GM18867 (cell line): ENCODE data around the gene THOC7.

ENCODE experiments used
- ATAC-seq: cut with Tn5 transposase; IDR thresholded peaks from one replicate; pipeline ENCODE4 v1.9.1; 2021; ENCODE audit warnings: mild to moderate bottlenecking, moderate library complexity; ENCODE audit not compliant: unreplicated experiment

THOC7 gene

GRCh38 chr3:63847718-63848450, 15.7 kb downstream of the THOC7 start:
- no peak for ATAC-seq

GRCh38 chr3:63845215-63845614, 18.4 kb downstream of the THOC7 start:
- ATAC-seq, result no peak

DNA sequence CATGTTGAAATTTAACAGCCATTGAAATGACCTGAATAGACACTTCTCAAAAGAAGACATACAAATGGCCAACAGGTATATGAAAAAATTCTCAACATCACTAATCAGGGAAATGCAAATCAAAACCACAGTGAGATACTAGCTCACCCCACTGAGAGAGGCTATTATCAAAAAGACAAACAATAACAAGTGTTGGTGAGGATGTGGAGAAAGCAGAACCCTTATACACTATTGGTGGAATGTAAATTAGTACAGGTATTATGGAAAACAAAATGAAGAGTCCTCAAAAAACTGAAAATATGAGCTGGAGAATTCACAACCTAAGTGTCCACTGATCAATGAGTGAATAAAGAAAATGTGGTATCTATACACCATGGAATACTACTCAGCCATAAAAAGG, 21.5 kb downstream of the THOC7 start:
- no peak for ATAC-seq

DNA sequence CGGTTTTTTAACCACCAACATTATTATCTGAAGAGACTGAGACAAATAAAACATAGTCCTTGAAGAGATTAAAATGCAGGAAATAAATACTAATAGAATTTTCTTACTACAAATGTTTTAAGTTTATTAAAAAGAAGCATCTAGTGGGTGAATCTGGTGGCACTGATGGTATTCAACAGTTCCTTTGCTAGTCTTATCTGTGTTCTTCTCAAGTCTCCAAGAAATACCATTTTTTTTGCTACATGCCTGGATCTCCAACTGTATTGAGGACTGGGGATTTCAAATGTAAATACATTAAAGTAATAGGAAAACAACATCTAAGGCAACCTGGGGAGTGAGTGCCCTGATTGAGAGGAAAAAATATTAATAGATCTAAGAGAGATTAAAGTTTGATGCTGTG, 21.9 kb downstream of the THOC7 start:
- ATAC-seq, result no peak

- no peak for ATAC-seq
Measured at GRCh38 chr3:63832395-63832794, 31.2 kb downstream of the THOC7 start.

- no peak for ATAC-seq
Measured at GRCh38 chr3:63830526-63830925, 33.1 kb downstream of the THOC7 start.

DNA sequence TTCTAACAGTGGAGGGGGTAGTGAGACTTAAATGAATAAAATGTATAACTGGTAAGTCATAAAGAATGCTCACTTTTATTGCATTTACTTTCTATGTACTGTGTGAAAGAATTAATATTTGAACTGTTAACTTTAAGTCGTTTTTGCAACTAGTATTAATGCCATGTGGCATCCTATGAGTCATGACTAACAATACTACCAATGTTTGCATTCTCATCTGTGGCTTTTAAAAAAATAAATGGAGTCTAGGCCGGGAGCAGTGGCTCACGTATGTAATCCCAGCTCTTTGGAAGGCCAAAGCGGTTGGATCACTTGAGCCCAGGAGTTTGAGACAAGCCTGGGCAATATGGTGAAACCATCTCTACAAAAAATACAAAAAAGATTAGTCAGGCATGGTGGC, 39.3 kb downstream of the THOC7 start:
- no peak for ATAC-seq

DNA sequence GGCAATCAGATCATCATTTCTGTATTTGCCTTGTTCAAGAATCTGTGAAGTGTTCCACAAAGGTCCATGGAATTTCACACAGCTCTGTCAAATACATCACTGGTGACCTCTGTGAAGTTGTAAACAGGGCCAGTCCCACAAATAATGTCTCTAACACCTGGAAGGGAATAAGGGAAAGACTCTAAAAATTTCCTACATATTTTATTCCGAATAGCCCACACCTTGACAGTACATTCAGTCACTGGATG, 44.5 kb downstream of the THOC7 start, which contains the start of gene C3orf49:
TSS of gene C3orf49 (plus strand) at position 149 of the 248 bp plus-strand sequence. CDS start 173 bp downstream, outside the sequence.
- no peak for ATAC-seq

DNA sequence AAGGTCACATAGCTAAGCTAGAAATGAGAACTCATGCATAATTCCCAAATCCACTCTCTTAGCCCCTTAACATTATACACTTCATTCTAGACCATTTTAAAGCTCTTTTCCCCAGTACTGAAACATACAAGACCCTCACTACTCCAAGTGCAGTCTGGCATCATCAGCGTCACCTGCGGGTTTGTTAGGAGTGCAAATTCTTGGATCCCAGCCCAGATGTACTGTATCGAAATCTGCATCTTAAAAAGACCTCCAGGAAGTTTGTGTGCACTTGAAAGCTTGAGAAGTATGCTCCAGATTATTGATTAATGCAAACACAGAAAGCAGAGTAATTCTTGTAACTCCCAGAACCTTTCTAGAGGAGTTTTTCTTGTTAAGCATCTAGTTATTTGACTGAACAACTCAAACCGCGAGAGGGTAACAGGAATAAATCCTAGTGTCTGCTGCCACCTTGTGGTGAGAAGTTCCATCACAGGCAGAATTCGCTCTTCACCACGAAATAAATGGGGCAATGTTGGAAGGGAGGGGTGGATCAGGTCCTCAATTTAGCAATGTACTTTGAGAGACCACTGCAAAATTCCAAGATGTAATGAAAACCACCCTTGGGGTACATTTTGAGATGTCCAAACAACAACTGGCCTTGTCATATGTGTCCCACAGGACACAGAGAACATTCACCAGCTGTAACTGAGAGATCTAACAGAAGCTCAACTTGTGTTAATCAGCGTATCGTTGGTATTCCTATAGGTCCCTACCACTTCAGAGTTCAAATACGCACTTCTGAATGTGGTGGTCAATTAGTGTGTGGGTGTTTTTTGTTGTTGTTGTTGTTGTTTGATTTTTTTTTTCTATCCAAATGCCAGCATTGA, 45.1 kb downstream of the THOC7 start:
- peak; percentile 92 for ATAC-seq

GRCh38 chr3:63817225-63817624, 46.4 kb downstream of the THOC7 start:
- no peak for ATAC-seq

DNA sequence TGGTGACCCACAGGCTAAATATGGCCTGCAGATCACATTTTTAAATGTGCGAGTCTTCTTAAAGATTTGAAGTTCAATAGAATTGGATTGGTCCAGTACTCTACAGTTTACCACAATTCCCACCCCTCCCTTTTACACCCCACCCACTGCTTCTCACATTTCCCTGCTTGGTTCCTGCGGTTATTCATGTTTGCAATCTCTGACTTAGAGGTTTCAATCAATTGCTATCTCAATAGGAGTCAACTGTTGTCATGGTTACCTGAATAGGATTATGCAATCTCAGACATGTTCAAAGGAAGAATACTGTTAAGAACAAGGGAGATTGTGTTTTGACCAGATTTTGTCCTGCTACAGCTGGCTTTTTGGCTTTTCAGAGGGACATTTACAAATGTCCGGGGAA, 49.4 kb downstream of the THOC7 start:
- no peak for ATAC-seq

DNA sequence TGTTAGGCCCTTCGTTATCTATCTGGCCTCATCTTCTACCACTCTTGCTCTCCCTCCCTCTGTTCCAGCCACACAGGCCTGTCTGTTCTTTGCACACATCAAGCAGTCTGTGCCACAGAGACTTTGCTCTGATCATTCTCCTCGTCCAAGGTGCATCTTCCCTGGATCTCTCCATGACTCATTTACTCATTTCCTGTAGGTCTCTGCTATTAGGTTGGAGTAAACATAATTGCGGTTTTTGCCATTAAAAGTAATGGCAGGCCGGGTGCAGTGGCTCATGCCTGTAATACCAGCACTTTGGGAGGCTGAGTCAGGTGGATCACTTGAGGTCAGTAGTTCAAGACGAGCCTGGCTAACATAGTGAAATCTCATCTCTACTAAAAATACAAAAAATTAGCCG, 54.0 kb downstream of the THOC7 start:
- no peak for ATAC-seq

DNA sequence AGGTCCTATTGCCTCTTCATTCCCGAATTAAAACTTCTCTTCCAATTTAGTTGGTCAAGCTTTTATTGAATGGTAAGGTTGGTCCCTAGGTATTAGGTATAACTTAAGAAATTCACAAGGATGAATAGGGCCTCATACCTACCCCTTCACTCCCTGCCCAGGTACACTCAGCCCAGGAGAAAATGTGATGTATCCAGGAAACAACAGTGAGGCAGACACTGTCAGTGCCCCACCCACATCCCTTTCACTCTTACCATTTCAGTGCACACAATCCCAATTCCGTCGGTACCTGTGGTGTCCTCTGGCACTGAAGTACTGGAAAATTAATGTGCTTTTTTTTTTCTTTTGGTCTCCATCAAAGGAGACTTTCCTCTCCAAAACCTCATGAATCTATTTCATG, 55.0 kb downstream of the THOC7 start:
- no peak for ATAC-seq

- no peak for ATAC-seq
Measured at GRCh38 chr3:63807961-63808565, 55.5 kb downstream of the THOC7 start.

DNA sequence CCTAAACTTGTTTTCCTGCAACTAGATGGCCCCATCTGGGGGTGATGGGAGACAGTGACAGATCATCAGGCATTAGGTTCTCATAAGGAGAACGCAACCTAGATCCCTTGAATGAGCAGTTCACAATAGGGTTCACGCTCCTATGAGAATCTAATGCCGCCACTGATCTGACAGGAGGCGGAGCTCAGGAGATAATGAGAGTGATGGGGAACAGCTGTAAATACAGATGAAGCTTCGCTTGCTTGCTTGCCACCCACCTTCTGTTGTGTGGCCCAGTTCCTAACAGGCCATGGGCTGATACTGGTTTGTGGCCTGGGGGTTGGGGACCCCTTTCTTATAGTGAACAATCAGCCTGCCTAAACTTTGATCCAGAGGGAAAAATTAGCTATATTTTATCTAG, 59.7 kb downstream of the THOC7 start:
- no peak for ATAC-seq

DNA sequence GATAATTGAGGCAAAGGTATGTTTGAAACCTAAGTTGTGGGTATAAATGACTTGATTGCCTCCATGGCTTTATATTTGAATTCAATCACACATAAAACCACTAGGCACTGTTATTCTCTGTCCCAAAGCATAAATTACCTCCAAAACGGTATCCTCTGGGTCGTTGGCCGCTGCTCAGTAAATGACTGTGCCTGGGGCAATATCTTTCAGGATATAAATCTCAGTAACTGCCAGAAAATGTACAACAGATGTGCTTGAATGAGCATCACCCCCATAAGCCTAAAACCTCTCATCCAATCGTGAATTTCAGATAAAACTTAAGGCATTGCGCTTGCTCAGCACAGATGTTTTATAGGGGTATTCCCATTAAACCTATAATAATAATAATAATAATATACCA, 63.5 kb downstream of the THOC7 start:
- ATAC-seq, result no peak

DNA sequence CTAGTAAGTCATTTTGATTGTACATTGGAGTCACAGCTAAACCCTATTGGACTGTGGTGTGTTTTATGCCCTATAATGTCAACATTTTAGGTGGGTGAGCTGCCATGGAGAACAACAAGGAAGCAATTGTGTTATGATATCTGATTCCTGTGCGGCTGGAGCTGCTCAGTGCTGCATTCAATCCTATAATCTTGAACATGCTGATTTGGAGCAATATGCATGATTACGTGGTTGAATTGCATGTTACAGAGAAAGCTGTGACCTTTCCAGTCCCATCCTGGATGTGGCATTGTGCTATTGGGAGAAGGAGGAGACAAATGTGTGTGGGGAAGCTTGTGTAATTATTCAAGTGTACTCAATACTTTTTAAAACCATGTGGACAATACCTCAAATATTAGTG, 64.7 kb downstream of the THOC7 start:
- no peak for ATAC-seq

DNA sequence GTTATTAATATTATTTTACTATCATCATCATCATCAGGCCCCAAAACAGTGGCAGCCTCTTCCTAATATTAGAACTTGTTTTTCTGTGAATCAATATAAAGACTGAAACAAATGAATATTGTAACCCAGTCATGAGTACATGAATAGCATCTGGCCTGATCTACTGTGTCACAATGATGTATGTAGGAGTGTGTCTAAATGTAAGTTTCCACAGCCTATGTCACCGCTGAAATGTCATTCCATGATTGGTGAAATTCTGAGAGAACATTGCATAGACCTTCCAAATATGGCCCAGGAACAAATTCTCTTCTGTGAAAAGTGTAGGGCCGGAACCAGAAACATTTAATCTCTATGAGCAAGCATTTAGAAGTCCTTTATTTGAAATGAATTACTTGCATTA, 65.1 kb downstream of the THOC7 start:
- ATAC-seq, result no peak

GRCh38 chr3:63795438-63795837, 68.2 kb downstream of the THOC7 start:
- no peak for ATAC-seq

- ATAC-seq, result no peak
Measured at GRCh38 chr3:63791974-63792373, 71.6 kb downstream of the THOC7 start.
